Loucy (cell line): ENCODE data around the gene SLC7A1.

ENCODE experiments used
- EZH2phosphoT487 ChIP-seq: fragments of 200-600 bp; IDR thresholded peaks from 2 replicates; pipeline ENCODE4 v1.6.1; 2018; ENCODE audit warnings: antibody characterized with exemption, mild to moderate bottlenecking, moderate library complexity, borderline replicate concordance
- TF ChIP-seq, protein P1 (sequence below): fragments of 200-600 bp; sonication (generic); conservative IDR thresholded peaks from 2 replicates; pipeline ENCODE4 v1.5.1; 2014; ENCODE audit warnings: mild to moderate bottlenecking, antibody characterized with exemption, low read length

DNA sequence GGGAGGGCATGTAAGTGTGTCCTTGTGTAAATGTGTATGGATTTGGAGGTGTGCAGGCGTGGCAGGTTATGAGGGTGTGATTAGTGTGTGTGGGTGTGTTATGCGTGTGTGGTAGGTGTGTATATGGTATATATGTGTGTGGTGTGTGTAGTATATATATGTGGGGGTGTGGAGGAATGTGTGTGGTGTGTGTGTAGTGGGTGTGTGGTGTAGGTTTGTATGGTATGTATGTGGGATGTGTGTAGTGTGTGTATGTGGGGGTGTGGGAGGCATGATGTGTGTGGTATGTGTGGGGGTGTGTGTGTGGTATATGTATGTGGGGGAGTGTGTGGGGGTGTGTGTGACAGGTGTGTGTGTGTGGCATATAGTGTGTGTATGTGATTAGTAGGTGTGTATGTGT lies 104.2 kb downstream of the SLC7A1 start:
- TF ChIP-seq, protein P1, sequence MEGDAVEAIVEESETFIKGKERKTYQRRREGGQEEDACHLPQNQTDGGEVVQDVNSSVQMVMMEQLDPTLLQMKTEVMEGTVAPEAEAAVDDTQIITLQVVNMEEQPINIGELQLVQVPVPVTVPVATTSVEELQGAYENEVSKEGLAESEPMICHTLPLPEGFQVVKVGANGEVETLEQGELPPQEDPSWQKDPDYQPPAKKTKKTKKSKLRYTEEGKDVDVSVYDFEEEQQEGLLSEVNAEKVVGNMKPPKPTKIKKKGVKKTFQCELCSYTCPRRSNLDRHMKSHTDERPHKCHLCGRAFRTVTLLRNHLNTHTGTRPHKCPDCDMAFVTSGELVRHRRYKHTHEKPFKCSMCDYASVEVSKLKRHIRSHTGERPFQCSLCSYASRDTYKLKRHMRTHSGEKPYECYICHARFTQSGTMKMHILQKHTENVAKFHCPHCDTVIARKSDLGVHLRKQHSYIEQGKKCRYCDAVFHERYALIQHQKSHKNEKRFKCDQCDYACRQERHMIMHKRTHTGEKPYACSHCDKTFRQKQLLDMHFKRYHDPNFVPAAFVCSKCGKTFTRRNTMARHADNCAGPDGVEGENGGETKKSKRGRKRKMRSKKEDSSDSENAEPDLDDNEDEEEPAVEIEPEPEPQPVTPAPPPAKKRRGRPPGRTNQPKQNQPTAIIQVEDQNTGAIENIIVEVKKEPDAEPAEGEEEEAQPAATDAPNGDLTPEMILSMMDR = no peak
- TF ChIP-seq EZH2phosphoT487 = no peak
